Lung (tissue), 12 donors: ENCODE results near the gene DNAJB4. TPM values are rescaled to one million over a fixed set of nuclear protein-coding genes. Genes with fewer than 3 reads are reported as not detected.

Experiments
- ATAC-seq: fragments of 200-7000 bp; cut with Tn5 transposase; one replicate; pipeline ENCODE4 v1.9.1; 2020; ENCODE audit warnings: moderate number of reproducible peaks; ENCODE audit not compliant: insufficient read depth, low FRiP score
- DNase-seq, 3 donors: peaks; one replicate each; pipeline ENCODE4 v3.0.0-alpha.2; 2013 to 2017
- H3K27ac ChIP-seq, 2 donors: one replicate each; pipeline ENCODE4 v1.5.1; 2013; ENCODE audit warnings: mild to moderate bottlenecking in 2 of 2, moderate library complexity in 2 of 2, control low read depth in 1 of 2, inconsistent platforms in 1 of 2, low read depth in 1 of 2, low read length in 1 of 2
- H3K27me3 ChIP-seq, 3 donors: one replicate each; pipeline ENCODE4 v1.5.1; 2013; ENCODE audit warnings: low read length in 2 of 3; ENCODE audit not compliant: control insufficient read depth in 3 of 3, insufficient read depth in 3 of 3
- H3K36me3 ChIP-seq, 4 donors: one replicate each; pipeline ENCODE4 v1.5.1; 2013; ENCODE audit warnings: low read length in 4 of 4, mild to moderate bottlenecking in 1 of 4, moderate library complexity in 1 of 4; ENCODE audit not compliant: control insufficient read depth in 4 of 4, insufficient read depth in 4 of 4
- H3K4me1 ChIP-seq, 5 donors: one replicate each; pipeline ENCODE4 v1.5.1; 2013; ENCODE audit warnings: low read length in 5 of 5, mild to moderate bottlenecking in 2 of 5, moderate library complexity in 1 of 5; ENCODE audit not compliant: control insufficient read depth in 5 of 5, insufficient read depth in 5 of 5
- H3K4me3 ChIP-seq: one replicate; pipeline ENCODE4 v1.5.1; 2013; ENCODE audit warnings: mild to moderate bottlenecking, control low read depth, moderate library complexity
- H3K9ac ChIP-seq, 2 donors: one replicate each; pipeline ENCODE4 v1.5.1; 2013; ENCODE audit warnings: low read length in 2 of 2, control low read depth in 1 of 2; ENCODE audit not compliant: insufficient read depth in 1 of 2
- H3K9me3 ChIP-seq, 4 donors: one replicate each; pipeline ENCODE4 v1.5.1; 2013; ENCODE audit warnings: low read length in 3 of 4, mild to moderate bottlenecking in 1 of 4, moderate library complexity in 1 of 4; ENCODE audit not compliant: control insufficient read depth in 4 of 4, insufficient read depth in 3 of 4
- WGBS, 2 donors: extraction: QIAGEN DNeasy Blood & Tissue Kit; methylation state at CpG; one replicate each; pipeline ENCODE4 v1.1.7; 2013; 5-methylcytosine and 5-hydroxymethylcytosine counted together
- polyA plus RNA-seq, 2 donors: library from polyadenylated mRNA; stranded (reverse); fragments of 200-250 nt; gene quantifications; one replicate each; pipeline ENCODE4 v1.2.1, GENCODE V29; 2013
- total RNA-seq, 2 donors: library from RNA; depleted of rRNA in 1 of 2; stranded (reverse); fragments of >200 nt in 1 of 2; gene quantifications; one replicate each; pipeline ENCODE4 v1.2.1, GENCODE V29; 2014 to 2021
- TF ChIP-seq, protein P1 (sequence below): IDR thresholded peaks from 2 replicates; pipeline ENCODE4 v1.5.1; 2012; ENCODE audit warnings: mild to moderate bottlenecking; ENCODE audit errors: control extremely low read depth, extremely low read depth
- donor health status: control.
- donor health status: control.
- donor health status: Bipolar disorder and iron deficiency.
- donor health status: healthy.
- donor health status: DM: yes; HTN: yes; CAD: no.

The DNAJB4 gene
- total and polyA plus RNA-seq, 4 donors = 8.3 to 88.7 (median 21.1) TPM

- no peaks in the 10 kb centered on the region for H3K27me3 ChIP-seq
- H3K9ac ChIP-seq = no peak overlapping the region
- H3K36me3 ChIP-seq = no peaks in the 10 kb centered on the region
- TF ChIP-seq, protein P1, sequence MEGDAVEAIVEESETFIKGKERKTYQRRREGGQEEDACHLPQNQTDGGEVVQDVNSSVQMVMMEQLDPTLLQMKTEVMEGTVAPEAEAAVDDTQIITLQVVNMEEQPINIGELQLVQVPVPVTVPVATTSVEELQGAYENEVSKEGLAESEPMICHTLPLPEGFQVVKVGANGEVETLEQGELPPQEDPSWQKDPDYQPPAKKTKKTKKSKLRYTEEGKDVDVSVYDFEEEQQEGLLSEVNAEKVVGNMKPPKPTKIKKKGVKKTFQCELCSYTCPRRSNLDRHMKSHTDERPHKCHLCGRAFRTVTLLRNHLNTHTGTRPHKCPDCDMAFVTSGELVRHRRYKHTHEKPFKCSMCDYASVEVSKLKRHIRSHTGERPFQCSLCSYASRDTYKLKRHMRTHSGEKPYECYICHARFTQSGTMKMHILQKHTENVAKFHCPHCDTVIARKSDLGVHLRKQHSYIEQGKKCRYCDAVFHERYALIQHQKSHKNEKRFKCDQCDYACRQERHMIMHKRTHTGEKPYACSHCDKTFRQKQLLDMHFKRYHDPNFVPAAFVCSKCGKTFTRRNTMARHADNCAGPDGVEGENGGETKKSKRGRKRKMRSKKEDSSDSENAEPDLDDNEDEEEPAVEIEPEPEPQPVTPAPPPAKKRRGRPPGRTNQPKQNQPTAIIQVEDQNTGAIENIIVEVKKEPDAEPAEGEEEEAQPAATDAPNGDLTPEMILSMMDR = no peak
- H3K27ac ChIP-seq = no peak overlapping the region
- no peak for ATAC-seq
- no peak overlapping the region for H3K4me3 ChIP-seq
- no peak for DNase-seq
- WGBS, 2 donors = 92 to 97% methylated on average over 2 of the region's 2 CpGs
- H3K4me1 ChIP-seq = peaks cover 0 to 3% (median 0%) of the 10 kb centered on the region in 5 donors
- no peaks in the 10 kb centered on the region for H3K9me3 ChIP-seq
These were observed 30.4 kb downstream of the DNAJB4 start for GRCh38 chr1:78035121-78035520.

GRCh38 chr1:78036450-78036849, 31.7 kb downstream of the DNAJB4 start:
- Histone ChIP-seq H3K27ac (no peak overlapping the region), H3K9ac (no peak overlapping the region), H3K36me3 (no peaks in the 10 kb centered on the region), H3K4me3 (no peak overlapping the region), H3K9me3 (no peaks in the 10 kb centered on the region), H3K27me3 (no peaks in the 10 kb centered on the region), H3K4me1 (peaks cover 0 to 3% (median 0%) of the 10 kb centered on the region in 5 donors)
- TF ChIP-seq, protein P1 = no peak
- 75 to 95% methylated on average over 5 of the region's 5 CpGs for WGBS, 2 donors
- no peak for DNase-seq
- ATAC-seq = no peak

DNA sequence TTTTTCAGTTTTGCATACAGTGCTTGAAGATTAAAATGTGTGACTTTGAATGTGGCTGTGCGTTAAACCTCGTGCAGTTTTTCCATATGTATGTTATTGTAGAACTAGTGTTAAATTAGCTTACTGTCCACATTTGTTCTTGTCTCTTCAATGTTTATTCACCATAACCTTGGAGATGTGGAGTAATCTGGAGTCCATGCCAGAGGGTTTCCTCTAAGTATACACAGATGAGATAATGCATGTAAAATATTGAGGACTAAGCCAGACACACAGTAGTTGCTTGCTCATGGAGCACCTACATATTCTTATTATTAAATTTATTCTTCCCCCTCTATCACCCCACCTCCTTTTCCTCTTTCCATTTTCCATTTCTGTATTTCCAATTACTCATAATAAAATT, 33.3 kb downstream of the DNAJB4 start:
- H3K27me3 ChIP-seq = peaks cover 0 to 2% (median 0%) of the 10 kb centered on the region in 3 donors
- DNase-seq (peak in 2 of 3 donors; percentile 53 to 57), ATAC-seq (no peak)
- TF ChIP-seq, protein P1 = no peak
- 62 to 87% methylated on average over 2 of the region's 2 CpGs for WGBS, 2 donors
- H3K9me3 ChIP-seq = no peaks in the 10 kb centered on the region
- H3K9ac ChIP-seq = no peak overlapping the region
- H3K27ac ChIP-seq = no peak overlapping the region
- H3K4me1 ChIP-seq = peaks cover 0 to 3% (median 0%) of the 10 kb centered on the region in 5 donors
- H3K36me3 ChIP-seq = no peaks in the 10 kb centered on the region
- no peak overlapping the region for H3K4me3 ChIP-seq

DNA sequence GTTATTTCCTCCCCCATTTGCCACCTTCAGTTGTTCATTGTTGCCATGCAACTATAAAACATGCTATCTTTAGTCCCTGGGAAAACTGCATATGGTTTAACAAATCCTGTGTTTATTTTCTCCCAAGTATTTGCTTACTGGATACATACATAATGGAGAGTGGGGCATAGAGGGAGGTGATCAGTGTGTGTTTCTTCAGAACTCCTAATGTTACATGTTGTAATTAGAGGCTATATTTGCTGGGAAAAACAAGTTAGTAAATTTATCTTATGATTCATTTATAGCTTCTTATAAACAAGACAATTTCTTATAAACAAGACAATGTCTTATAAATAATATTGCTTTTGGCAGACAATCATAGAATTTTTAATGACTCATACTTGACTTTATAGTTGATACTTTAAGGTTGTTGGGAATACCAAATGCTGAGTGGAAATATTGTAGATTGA, 33.8 kb downstream of the DNAJB4 start:
- H3K27ac ChIP-seq = no peak overlapping the region
- ATAC-seq (no peak), DNase-seq (peak in 2 of 3 donors; percentile 53 to 62)
- peaks cover 0 to 2% (median 0%) of the 10 kb centered on the region in 3 donors for H3K27me3 ChIP-seq
- H3K4me3 ChIP-seq = no peak overlapping the region
- no peaks in the 10 kb centered on the region for H3K36me3 ChIP-seq
- H3K9me3 ChIP-seq = no peaks in the 10 kb centered on the region
- H3K9ac ChIP-seq = no peak overlapping the region
- H3K4me1 ChIP-seq = peaks cover 0 to 3% (median 0%) of the 10 kb centered on the region in 5 donors
- TF ChIP-seq, protein P1 = no peak
